DND-41 (cell line): ENCODE results near the gene SLC5A11.

Experiments
- ATAC-seq: fragments of 200-7000 bp; cut with Tn5 transposase; 3 replicates; pipeline ENCODE4 v1.9.1; 2021; ENCODE audit warnings: low read depth; ENCODE audit not compliant: insufficient read depth
- DNase-seq: peaks from one replicate; pipeline ENCODE4 v3.0.0-alpha.2; 2020
- H2AFZ ChIP-seq: 2 replicates; pipeline ENCODE4 v1.6.0; 2012; ENCODE audit warnings: low read depth, low read length
- H3K27ac ChIP-seq: 2 replicates; pipeline ENCODE4 v1.5.1; 2012; ENCODE audit warnings: low read length, inconsistent platforms
- H3K27me3 ChIP-seq: fragments of 200-600 bp; sonication (generic); 2 replicates; pipeline ENCODE4 v1.6.0; 2012; ENCODE audit warnings: low read length, mild to moderate bottlenecking, inconsistent platforms; ENCODE audit not compliant: insufficient read depth, poor library complexity
- H3K36me3 ChIP-seq: 2 replicates; pipeline ENCODE4 v1.5.1; 2012; ENCODE audit warnings: low read length, inconsistent platforms; ENCODE audit not compliant: insufficient read depth
- H3K4me1 ChIP-seq: 2 replicates; pipeline ENCODE4 v1.5.1; 2012; ENCODE audit warnings: mild to moderate bottlenecking, low read length; ENCODE audit not compliant: insufficient read depth
- H3K4me2 ChIP-seq: 2 replicates; pipeline ENCODE4 v1.6.0; 2012; ENCODE audit warnings: mild to moderate bottlenecking, moderate library complexity, low read length, inconsistent platforms; ENCODE audit not compliant: insufficient read depth
- H3K4me3 ChIP-seq, 2 experiments: fragments of 200-600 bp in 1 of 2; shearing (Covaris generic) in 1 of 2; 2 replicates each; pipeline ENCODE4 v1.5.1; 2012 to 2016; ENCODE audit warnings: inconsistent platforms in 2 of 2, low read length in 2 of 2, mild to moderate bottlenecking in 2 of 2, low read depth in 1 of 2, moderate library complexity in 1 of 2
- H3K79me2 ChIP-seq: 2 replicates; pipeline ENCODE4 v1.6.0; 2012; ENCODE audit warnings: low read length, inconsistent platforms; ENCODE audit not compliant: insufficient read depth
- H3K9ac ChIP-seq: 2 replicates; pipeline ENCODE4 v1.6.0; 2012; ENCODE audit warnings: low read depth, mild to moderate bottlenecking, inconsistent platforms, low read length, moderate library complexity
- H3K9me3 ChIP-seq: 2 replicates; pipeline ENCODE4 v1.5.1; 2012; ENCODE audit warnings: low read length, moderate library complexity, mild to moderate bottlenecking, inconsistent platforms; ENCODE audit not compliant: insufficient read depth, severe bottlenecking
- H4K20me1 ChIP-seq: 2 replicates; pipeline ENCODE4 v1.6.0; 2012; ENCODE audit warnings: low read length; ENCODE audit not compliant: insufficient read depth
- CTCF ChIP-seq: IDR thresholded peaks from 2 replicates; pipeline ENCODE4 v1.5.1; 2012; ENCODE audit warnings: borderline replicate concordance, low read length, moderate library complexity, mild to moderate bottlenecking; ENCODE audit not compliant: poor library complexity, severe bottlenecking; ENCODE audit errors: extremely low read depth
- EZH2 ChIP-seq: IDR thresholded peaks from 3 replicates; pipeline ENCODE4 v1.6.1; 2012; ENCODE audit warnings: borderline replicate concordance, low read depth, mild to moderate bottlenecking, moderate library complexity, low read length, inconsistent platforms; ENCODE audit not compliant: severe bottlenecking

Gene SLC5A11

GRCh38 chr16:24849641-24850040 is 3.9 kb downstream of the SLC5A11 start:
- Histone ChIP-seq H3K27ac (no peak overlapping the region), H2AFZ (no peak overlapping the region), H4K20me1 (no peaks in the 10 kb centered on the region), H3K79me2 (no peaks in the 10 kb centered on the region), H3K9ac (no peak overlapping the region), H3K36me3 (no peaks in the 10 kb centered on the region), H3K27me3 (no peaks in the 10 kb centered on the region), H3K4me2 (no peak overlapping the region), H3K4me1 (no peaks in the 10 kb centered on the region), H3K4me3 (no peak overlapping the region), H3K9me3 (no peaks in the 10 kb centered on the region)
- DNase-seq: no peak
- no peak for ATAC-seq
- TF ChIP-seq EZH2: no peak
- TF ChIP-seq CTCF: no peak

- H3K27ac ChIP-seq: no peak overlapping the region
- no peaks in the 10 kb centered on the region for H3K36me3 ChIP-seq
- H3K9ac ChIP-seq: no peak overlapping the region
- no peak for TF ChIP-seq CTCF
- TF ChIP-seq EZH2: no peak
- H3K9me3 ChIP-seq: no peaks in the 10 kb centered on the region
- H3K4me2 ChIP-seq: no peak overlapping the region
- no peaks in the 10 kb centered on the region for H4K20me1 ChIP-seq
- no peaks in the 10 kb centered on the region for H3K4me1 ChIP-seq
- no peaks in the 10 kb centered on the region for H3K27me3 ChIP-seq
- ATAC-seq (no peak; the same call in 2 of the 3 replicates), DNase-seq (no peak)
- H3K4me3 ChIP-seq: no peak overlapping the region
- no peak overlapping the region for H2AFZ ChIP-seq
- no peaks in the 10 kb centered on the region for H3K79me2 ChIP-seq
Observed at GRCh38 chr16:24850289-24850938, 4.7 kb downstream of the SLC5A11 start.

GRCh38 chr16:24851700-24852099 is 5.9 kb downstream of the SLC5A11 start:
- Histone ChIP-seq H4K20me1 (no peaks in the 10 kb centered on the region), H3K9ac (no peak overlapping the region), H3K36me3 (no peaks in the 10 kb centered on the region), H3K4me1 (no peaks in the 10 kb centered on the region), H3K4me3 (no peak overlapping the region), H2AFZ (no peak overlapping the region), H3K4me2 (no peak overlapping the region), H3K27me3 (no peaks in the 10 kb centered on the region), H3K79me2 (no peaks in the 10 kb centered on the region), H3K9me3 (no peaks in the 10 kb centered on the region), H3K27ac (no peak overlapping the region)
- ATAC-seq: no peak
- DNase-seq: no peak
- TF ChIP-seq EZH2 (no peak), CTCF (no peak)

- Histone ChIP-seq H4K20me1 (no peaks in the 10 kb centered on the region), H2AFZ (no peak overlapping the region), H3K4me1 (no peaks in the 10 kb centered on the region), H3K4me3 (no peak overlapping the region), H3K79me2 (no peaks in the 10 kb centered on the region), H3K9me3 (no peaks in the 10 kb centered on the region), H3K4me2 (no peak overlapping the region), H3K9ac (no peak overlapping the region), H3K27me3 (no peaks in the 10 kb centered on the region), H3K36me3 (no peaks in the 10 kb centered on the region), H3K27ac (no peak overlapping the region)
- ATAC-seq: no peak
- no peak for DNase-seq
- TF ChIP-seq EZH2 (no peak), CTCF (no peak)
Observed at GRCh38 chr16:24852281-24852721, 6.5 kb downstream of the SLC5A11 start.
